HG03064 (cell line): ENCODE measurements around the gene SPRTN.

Source experiments
- ATAC-seq: cut with Tn5 transposase; IDR thresholded peaks from one replicate; pipeline ENCODE4 v1.9.1; 2021; ENCODE audit warnings: low read depth; ENCODE audit not compliant: unreplicated experiment

The SPRTN gene

GRCh38 chr1:231338270-231339128 is at the start of gene SPRTN:
TSS of gene SPRTN (plus strand) at chr1:231338293. CDS start at chr1:231338384, 91 bp downstream.
- ATAC-seq: peak; percentile 3

GRCh38 chr1:231295938-231296337 is 42.2 kb upstream of the SPRTN start:
- ATAC-seq: no peak

- ATAC-seq: no peak
These were observed 36.1 kb upstream of the SPRTN start for GRCh38 chr1:231301990-231302389.

- no peak for ATAC-seq
These were observed 27.6 kb upstream of the SPRTN start for GRCh38 chr1:231310391-231310934.

GRCh38 chr1:231311720-231312431 is 26.2 kb upstream of the SPRTN start:
- ATAC-seq: no peak

GRCh38 chr1:231312432-231312788 is 25.7 kb upstream of the SPRTN start:
- ATAC-seq: no peak

- ATAC-seq: no peak
These were observed 24.4 kb upstream of the SPRTN start for GRCh38 chr1:231313661-231314060.

GRCh38 chr1:231315887-231316286 is 22.2 kb upstream of the SPRTN start:
- ATAC-seq: no peak

GRCh38 chr1:231317306-231318014 is 20.6 kb upstream of the SPRTN start:
- ATAC-seq: no peak

- no peak for ATAC-seq
These were observed 20.1 kb upstream of the SPRTN start for GRCh38 chr1:231318015-231318355.

GRCh38 chr1:231318568-231318967 is 19.5 kb upstream of the SPRTN start:
- no peak for ATAC-seq

GRCh38 chr1:231319080-231319479 is 19.0 kb upstream of the SPRTN start:
- no peak for ATAC-seq

- ATAC-seq: no peak
These were observed 15.1 kb upstream of the SPRTN start for GRCh38 chr1:231322880-231323530.

GRCh38 chr1:231324660-231325059 is 13.4 kb upstream of the SPRTN start:
- ATAC-seq: no peak

GRCh38 chr1:231326248-231326647 is 11.8 kb upstream of the SPRTN start:
- no peak for ATAC-seq

GRCh38 chr1:231327617-231328016 is 10.5 kb upstream of the SPRTN start:
- ATAC-seq: no peak

GRCh38 chr1:231329483-231329882 is 8.6 kb upstream of the SPRTN start:
- no peak for ATAC-seq

GRCh38 chr1:231332761-231333160 is 5.3 kb upstream of the SPRTN start:
- ATAC-seq: no peak

- ATAC-seq: no peak
These were observed 3.9 kb upstream of the SPRTN start for GRCh38 chr1:231334079-231334666.

- no peak for ATAC-seq
These were observed 3.1 kb upstream of the SPRTN start for GRCh38 chr1:231334952-231335351.
